Activated T-cell treated with anti-CD3 and anti-CD28 coated beads, Interleukin-2, amount 50 U/mL, for 24 hours (primary cell): ENCODE results near the gene IRF4.

Experiments used
- DNase-seq: peaks from one replicate; pipeline ENCODE4 v3.0.0-alpha.2; 2020
- H3K27ac Mint-ChIP-seq: 2 replicates; pipeline ENCODE4 v1.8.0; 2020; ENCODE audit warnings: mild to moderate bottlenecking, mixed read lengths
- H3K27me3 Mint-ChIP-seq: 2 replicates; pipeline ENCODE4 v1.8.0; 2020; ENCODE audit warnings: mixed read lengths
- H3K36me3 Mint-ChIP-seq: 2 replicates; pipeline ENCODE4 v1.8.0; 2020; ENCODE audit warnings: low read depth, mixed read lengths
- H3K4me1 Mint-ChIP-seq: 2 replicates; pipeline ENCODE4 v1.8.0; 2020; ENCODE audit warnings: low read depth, mixed read lengths
- H3K4me3 Mint-ChIP-seq: 2 replicates; pipeline ENCODE4 v1.8.0; 2020; ENCODE audit warnings: mild to moderate bottlenecking, moderate library complexity, mixed read lengths
- H3K9me3 Mint-ChIP-seq: 2 replicates; pipeline ENCODE4 v1.8.0; 2020; ENCODE audit warnings: mixed read lengths

The IRF4 gene

DNA sequence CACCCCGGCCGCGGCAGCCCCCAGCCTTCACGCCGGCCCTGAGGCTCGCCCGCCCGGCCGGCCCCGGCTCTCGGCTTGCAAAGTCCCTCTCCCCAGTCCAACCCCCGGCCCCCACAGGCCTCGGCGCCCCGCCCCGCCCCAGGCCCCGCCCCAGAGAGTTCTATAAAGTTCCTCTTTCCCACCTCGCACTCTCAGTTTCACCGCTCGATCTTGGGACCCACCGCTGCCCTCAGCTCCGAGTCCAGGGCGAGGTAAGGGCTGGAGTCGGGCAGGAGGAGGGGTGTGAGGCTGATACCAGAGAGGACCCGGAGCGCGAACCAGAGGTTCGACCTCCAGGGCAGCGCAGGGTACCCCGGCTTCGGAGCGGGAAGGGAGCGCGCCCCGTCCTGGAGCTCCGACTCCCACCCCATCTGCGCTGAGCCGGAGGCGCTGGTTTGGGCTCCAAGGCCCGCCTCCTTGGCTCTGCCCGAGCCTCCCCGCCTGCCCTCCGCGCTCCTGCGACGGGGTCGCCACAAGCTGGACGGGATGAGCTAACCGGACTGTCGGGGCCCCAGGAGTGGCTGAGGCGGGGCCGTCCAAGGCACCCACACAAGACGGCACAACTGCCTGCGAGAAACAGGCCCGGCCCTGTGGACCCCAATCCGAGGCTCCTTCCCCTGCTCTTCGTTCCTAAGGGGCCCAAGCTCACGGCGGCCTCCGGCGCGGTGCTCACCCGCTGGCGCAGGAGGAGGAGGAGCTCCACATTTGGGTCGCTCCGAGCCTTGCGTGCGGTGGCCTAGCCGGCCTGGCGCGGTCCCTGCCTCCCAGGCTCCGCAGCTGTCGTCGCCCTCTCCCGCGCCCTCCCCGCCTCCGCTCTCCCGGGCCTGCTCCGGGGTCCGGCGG, at the start of gene IRF4:
IRF4 (plus strand) TSS at position 194 of the 882 bp plus-strand sequence. CDS start 1,401 bp downstream, outside the sequence.
- Mint-ChIP-seq H3K27me3 (no peaks in the 10 kb centered on the region), H3K9me3 (no peaks in the 10 kb centered on the region), H3K4me3 (peak within 1 kb of the TSS; percentile 91), H3K36me3 (peaks cover 50% of the 10 kb centered on the region), H3K4me1 (peaks cover 49% of the 10 kb centered on the region), H3K27ac (peak within 1 kb of the TSS; percentile 99)
- peak; percentile 91 for DNase-seq

DNA sequence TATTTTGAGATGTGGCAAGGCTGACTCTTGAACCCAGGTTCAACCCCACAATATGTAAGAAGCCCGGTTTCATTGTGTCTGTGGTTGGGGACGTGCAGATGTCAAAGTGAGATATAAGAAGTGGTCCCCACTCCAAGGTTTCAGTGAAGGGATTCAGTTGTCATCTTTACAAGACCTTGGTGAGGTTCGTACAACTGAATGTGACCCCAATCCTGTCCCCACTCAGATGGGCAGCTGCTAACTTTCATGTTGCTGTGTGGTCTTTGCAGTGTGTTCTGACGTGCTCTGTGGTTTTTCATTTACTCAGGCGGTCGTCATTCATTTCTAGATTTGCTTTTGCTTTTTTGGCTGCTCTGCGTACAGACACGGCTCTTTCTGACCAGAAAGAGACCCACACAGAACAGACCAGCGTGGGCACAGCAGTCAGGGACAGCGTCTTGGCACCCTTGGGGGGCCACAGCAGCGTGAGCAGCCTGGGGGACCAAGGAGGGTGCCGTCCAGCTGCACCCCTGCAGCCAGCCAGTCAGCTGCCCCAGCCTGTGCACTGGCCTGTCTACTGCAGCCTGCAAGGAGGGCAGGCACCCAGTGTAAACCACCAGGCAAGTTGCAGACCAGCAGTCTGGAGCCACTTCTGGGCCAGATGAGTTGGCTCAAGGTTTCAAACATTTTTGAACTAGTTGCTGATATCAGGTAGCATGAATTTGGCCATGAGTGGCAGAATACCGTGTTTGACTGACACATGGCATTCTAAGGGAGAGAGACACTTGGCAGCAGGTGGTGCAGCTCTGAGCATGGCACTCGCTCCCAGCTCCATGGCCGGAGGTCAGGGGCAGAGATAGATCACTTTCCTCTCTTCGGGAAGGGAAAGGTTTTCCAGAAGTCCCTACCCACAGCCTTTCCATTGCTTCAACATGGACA, 49.4 kb upstream of the IRF4 start:
- Mint-ChIP-seq H3K9me3 (no peaks in the 10 kb centered on the region), H3K36me3 (peaks cover 35% of the 10 kb centered on the region), H3K27me3 (no peaks in the 10 kb centered on the region), H3K4me3 (no peak overlapping the region), H3K27ac (no peak overlapping the region), H3K4me1 (peaks cover 51% of the 10 kb centered on the region)
- no peak for DNase-seq

DNA sequence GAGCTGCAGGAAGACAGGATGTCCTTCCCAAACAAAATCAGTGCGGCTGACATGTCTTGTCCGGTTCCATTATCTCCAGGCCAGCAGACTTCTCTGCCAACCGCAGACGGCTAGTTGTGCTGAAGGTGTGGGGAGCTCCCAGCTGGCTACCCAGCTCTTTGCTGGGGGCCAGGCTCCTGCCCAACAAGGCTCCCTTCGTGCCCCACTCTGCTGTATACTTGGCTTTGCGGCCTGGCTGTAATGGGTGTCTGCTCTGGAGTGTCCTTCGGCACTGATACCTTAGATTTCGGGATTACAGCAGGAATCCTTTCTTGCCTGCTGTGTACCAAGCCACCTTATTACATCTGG, 48.7 kb upstream of the IRF4 start:
- Mint-ChIP-seq H3K4me3 (no peak overlapping the region), H3K4me1 (peaks cover 45% of the 10 kb centered on the region), H3K27ac (no peak overlapping the region), H3K9me3 (no peaks in the 10 kb centered on the region), H3K36me3 (peaks cover 42% of the 10 kb centered on the region), H3K27me3 (no peaks in the 10 kb centered on the region)
- no peak for DNase-seq

GRCh38 chr6:343226-343935, 48.2 kb upstream of the IRF4 start:
- DNase-seq, result no peak
- H3K27ac Mint-ChIP-seq, result no peak overlapping the region
- peaks cover 39% of the 10 kb centered on the region for H3K4me1 Mint-ChIP-seq
- no peak overlapping the region for H3K4me3 Mint-ChIP-seq
- H3K27me3 Mint-ChIP-seq, result no peaks in the 10 kb centered on the region
- H3K9me3 Mint-ChIP-seq, result no peaks in the 10 kb centered on the region
- H3K36me3 Mint-ChIP-seq, result peaks cover 46% of the 10 kb centered on the region

- no peak overlapping the region for H3K4me3 Mint-ChIP-seq
- no peaks in the 10 kb centered on the region for H3K27me3 Mint-ChIP-seq
- no peaks in the 10 kb centered on the region for H3K9me3 Mint-ChIP-seq
- no peak for DNase-seq
- H3K4me1 Mint-ChIP-seq, result peaks cover 31% of the 10 kb centered on the region
- peaks cover 54% of the 10 kb centered on the region for H3K36me3 Mint-ChIP-seq
- H3K27ac Mint-ChIP-seq, result no peak overlapping the region
Observed at GRCh38 chr6:343960-344815, 47.4 kb upstream of the IRF4 start.

GRCh38 chr6:344816-345340, 46.7 kb upstream of the IRF4 start:
- no peaks in the 10 kb centered on the region for H3K27me3 Mint-ChIP-seq
- H3K4me1 Mint-ChIP-seq, result peaks cover 24% of the 10 kb centered on the region
- DNase-seq, result no peak
- H3K9me3 Mint-ChIP-seq, result no peaks in the 10 kb centered on the region
- H3K4me3 Mint-ChIP-seq, result no peak overlapping the region
- no peak overlapping the region for H3K27ac Mint-ChIP-seq
- H3K36me3 Mint-ChIP-seq, result peaks cover 60% of the 10 kb centered on the region

GRCh38 chr6:345747-346385, 45.7 kb upstream of the IRF4 start:
- Mint-ChIP-seq H3K4me1 (peaks cover 16% of the 10 kb centered on the region), H3K36me3 (peaks cover 63% of the 10 kb centered on the region), H3K9me3 (no peaks in the 10 kb centered on the region), H3K27ac (no peak overlapping the region), H3K4me3 (no peak overlapping the region), H3K27me3 (no peaks in the 10 kb centered on the region)
- DNase-seq, result no peak

DNA sequence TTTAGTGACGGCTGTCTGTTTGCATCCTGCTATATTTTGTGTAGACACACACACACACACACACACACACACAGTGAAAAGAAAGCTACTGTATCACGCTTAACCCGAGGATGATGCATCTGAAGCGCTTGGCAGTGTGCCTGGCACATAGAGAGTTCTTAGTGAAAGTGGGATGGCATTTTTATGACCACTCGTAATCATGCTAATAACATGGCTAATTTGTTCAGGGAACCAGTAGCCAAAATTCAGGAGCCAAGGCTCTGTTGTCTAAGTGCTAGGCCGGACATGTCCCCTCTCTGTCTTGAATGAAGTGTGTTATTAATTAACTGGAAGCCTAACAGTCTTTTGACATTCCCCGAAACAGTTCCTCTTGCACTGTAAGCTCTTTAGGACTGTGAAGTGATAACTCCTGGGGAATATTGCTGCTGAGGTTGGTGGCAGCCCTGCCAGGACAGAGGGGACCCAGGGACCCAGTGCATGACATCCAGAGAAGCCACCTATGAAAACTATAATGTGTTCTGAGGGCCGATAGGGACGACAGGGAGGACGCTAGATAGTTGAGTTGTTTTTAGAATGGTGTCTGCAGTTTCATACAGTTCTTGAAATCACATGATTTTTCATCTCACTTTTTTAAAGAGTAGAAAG, 45.0 kb upstream of the IRF4 start:
- no peaks in the 10 kb centered on the region for H3K9me3 Mint-ChIP-seq
- H3K27me3 Mint-ChIP-seq, result no peaks in the 10 kb centered on the region
- no peak overlapping the region for H3K27ac Mint-ChIP-seq
- DNase-seq, result no peak
- peaks cover 63% of the 10 kb centered on the region for H3K36me3 Mint-ChIP-seq
- H3K4me3 Mint-ChIP-seq, result no peak overlapping the region
- H3K4me1 Mint-ChIP-seq, result peaks cover 10% of the 10 kb centered on the region

DNA sequence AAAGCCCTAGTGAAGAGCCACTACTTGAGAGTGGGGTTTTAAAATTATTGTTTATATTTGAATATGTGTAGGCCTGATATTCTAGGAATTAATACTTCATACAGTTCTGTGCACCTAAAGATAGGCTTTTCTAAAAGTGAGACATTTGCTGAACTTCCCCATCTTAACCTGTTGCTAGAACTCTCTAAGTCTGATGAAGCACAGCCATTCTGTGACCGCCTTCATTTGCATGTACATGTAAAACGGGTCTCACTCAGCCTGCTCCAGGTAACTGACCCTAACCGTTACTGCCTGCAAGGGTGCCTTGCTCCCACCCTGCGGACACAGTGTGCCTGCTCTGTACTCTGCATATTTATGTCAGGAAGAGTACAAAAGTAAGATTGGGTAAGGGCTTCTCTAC, 44.3 kb upstream of the IRF4 start:
- DNase-seq, result no peak
- H3K9me3 Mint-ChIP-seq, result no peaks in the 10 kb centered on the region
- H3K36me3 Mint-ChIP-seq, result peaks cover 56% of the 10 kb centered on the region
- no peak overlapping the region for H3K4me3 Mint-ChIP-seq
- peaks cover 3% of the 10 kb centered on the region for H3K4me1 Mint-ChIP-seq
- H3K27me3 Mint-ChIP-seq, result no peaks in the 10 kb centered on the region
- H3K27ac Mint-ChIP-seq, result no peak overlapping the region

DNA sequence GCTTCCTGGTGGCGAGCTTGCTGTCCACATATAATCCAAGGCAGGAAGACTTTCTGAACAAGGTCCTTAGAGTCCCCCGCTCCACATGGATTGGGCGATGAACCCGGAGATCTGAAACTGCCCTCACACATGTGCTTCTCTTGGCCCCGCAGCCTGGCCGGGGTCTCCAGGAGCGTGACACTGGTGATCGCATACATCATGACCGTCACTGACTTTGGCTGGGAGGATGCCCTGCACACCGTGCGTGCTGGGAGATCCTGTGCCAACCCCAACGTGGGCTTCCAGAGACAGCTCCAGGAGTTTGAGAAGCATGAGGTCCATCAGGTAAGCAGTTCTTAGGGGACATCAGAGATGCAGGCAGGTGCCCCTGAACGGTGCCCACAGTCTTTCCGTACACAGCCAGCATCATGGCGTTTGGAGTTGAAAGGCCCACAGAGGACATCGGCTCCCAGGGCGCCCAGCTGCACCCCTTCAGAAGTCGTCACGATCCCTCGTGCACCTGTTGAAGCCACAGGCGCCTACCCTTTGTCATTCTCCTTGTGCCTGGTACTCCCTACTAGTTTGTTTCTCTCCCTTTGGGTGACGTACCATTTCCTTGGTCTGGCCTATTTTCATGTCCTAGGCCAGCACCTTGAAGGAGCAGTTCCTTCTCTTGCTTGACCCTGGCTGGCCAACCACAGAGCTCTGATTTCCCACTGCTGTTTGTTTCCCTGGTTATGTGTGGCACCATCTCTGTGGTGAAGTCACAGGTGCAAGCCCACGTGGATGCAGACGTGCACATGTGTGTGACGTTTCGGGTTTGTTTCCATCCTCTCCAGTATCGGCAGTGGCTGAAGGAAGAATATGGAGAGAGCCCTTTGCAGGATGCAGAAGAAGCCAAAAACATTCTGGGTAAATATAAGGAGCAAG, 43.3 kb upstream of the IRF4 start:
- DNase-seq, result no peak
- Mint-ChIP-seq H3K36me3 (peaks cover 52% of the 10 kb centered on the region), H3K4me3 (no peak overlapping the region), H3K27me3 (no peaks in the 10 kb centered on the region), H3K9me3 (no peaks in the 10 kb centered on the region), H3K27ac (no peak overlapping the region), H3K4me1 (no peaks in the 10 kb centered on the region)

DNA sequence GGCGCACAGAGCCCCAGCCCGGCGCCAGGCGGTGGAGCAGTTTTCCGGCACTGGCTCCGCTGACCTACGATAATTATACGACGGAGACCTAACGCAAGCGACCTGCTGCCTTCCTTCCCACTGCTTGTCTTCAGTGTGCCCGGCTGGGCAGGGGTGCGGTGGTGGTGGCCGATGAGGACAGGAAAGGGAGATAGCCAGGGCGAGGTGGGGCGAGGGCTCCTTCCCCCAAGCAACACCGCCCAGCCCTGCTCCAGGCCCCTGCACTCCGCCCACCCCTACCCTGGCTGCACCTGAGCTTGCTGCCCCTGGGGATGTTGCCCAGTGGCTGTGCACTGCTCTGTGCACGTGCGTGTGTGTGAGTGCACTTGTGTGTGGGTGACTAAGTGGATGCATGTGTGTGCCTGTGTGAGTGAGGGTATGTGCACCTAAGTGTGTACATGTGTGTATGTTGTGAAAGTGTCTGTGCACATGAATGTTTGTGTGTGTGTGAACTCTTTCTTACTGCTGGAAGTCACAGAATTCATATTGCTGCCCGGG, 42.6 kb upstream of the IRF4 start:
- Mint-ChIP-seq H3K27me3 (no peaks in the 10 kb centered on the region), H3K9me3 (no peaks in the 10 kb centered on the region), H3K27ac (no peak overlapping the region), H3K4me3 (no peak overlapping the region), H3K36me3 (peaks cover 52% of the 10 kb centered on the region), H3K4me1 (no peaks in the 10 kb centered on the region)
- DNase-seq, result no peak

DNA sequence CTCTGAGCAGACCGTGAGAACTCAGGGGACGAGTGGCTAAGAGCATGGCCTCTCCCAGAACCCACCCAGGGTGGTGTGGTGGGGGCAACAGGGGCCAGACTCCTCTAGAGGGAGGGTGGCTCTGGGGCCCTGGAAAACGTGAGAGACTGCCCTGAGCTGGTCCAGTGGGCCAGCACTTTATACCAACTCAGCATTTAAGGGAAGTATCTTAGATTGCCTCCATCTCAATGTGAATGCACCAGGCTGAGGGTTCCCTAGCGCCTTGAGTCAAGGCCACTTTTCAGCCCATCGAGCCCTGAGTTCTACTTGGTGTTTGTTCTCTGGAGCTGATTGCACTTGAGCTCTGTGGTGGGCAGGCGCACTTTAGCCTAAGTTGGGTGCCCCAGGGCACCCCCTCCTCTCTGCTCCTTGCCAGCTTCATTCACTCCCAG, 42.0 kb upstream of the IRF4 start:
- H3K27me3 Mint-ChIP-seq, result no peaks in the 10 kb centered on the region
- H3K9me3 Mint-ChIP-seq, result no peaks in the 10 kb centered on the region
- H3K27ac Mint-ChIP-seq, result no peak overlapping the region
- no peaks in the 10 kb centered on the region for H3K4me1 Mint-ChIP-seq
- H3K4me3 Mint-ChIP-seq, result no peak overlapping the region
- peaks cover 52% of the 10 kb centered on the region for H3K36me3 Mint-ChIP-seq
- no peak for DNase-seq
